Smooth muscle cell (in vitro differentiated cells): ENCODE results near the gene C1orf159. TPM values are rescaled to one million over a fixed set of nuclear protein-coding genes. Genes with fewer than 3 reads are reported as not detected.

Source experiments
- DNase-seq: peaks from one replicate; lab custom pipeline; 2025; ENCODE audit not compliant: unreplicated experiment; lab: John Stamatoyannopoulos, UW
- H2AFZ ChIP-seq: fragments of 200-600 bp; sonication (generic); 2 replicates; pipeline ENCODE4 v1.6.0; 2016; ENCODE audit warnings: antibody characterized with exemption, low read depth, mild to moderate bottlenecking
- H3F3A ChIP-seq: fragments of 200-600 bp; sonication (generic); 2 replicates; pipeline ENCODE4 v1.6.0; 2017; ENCODE audit warnings: antibody characterized with exemption, low read depth
- H3K27ac ChIP-seq: fragments of 200-600 bp; sonication (generic); 2 replicates; pipeline ENCODE4 v1.5.1; 2016; ENCODE audit warnings: low read depth, mild to moderate bottlenecking
- H3K27me3 ChIP-seq: fragments of 200-600 bp; sonication (generic); 2 replicates; pipeline ENCODE4 v1.6.1; 2016; ENCODE audit warnings: low read depth, mild to moderate bottlenecking
- H3K36me3 ChIP-seq: fragments of 200-600 bp; sonication (generic); 2 replicates; pipeline ENCODE4 v1.5.1; 2016; ENCODE audit warnings: low read depth
- H3K4me1 ChIP-seq: fragments of 200-600 bp; sonication (generic); 2 replicates; pipeline ENCODE4 v1.5.1; 2016; ENCODE audit warnings: low read depth
- H3K4me2 ChIP-seq: fragments of 200-600 bp; sonication (generic); 2 replicates; pipeline ENCODE4 v1.6.0; 2016; ENCODE audit warnings: mild to moderate bottlenecking
- H3K4me3 ChIP-seq: fragments of 200-600 bp; sonication (generic); 2 replicates; pipeline ENCODE4 v1.5.1; 2016; ENCODE audit warnings: mild to moderate bottlenecking
- H3K79me2 ChIP-seq: fragments of 200-600 bp; sonication (generic); 2 replicates; pipeline ENCODE4 v1.6.0; 2016; ENCODE audit warnings: low read depth, mild to moderate bottlenecking
- H3K9ac ChIP-seq: fragments of 200-600 bp; sonication (generic); 2 replicates; pipeline ENCODE4 v1.6.0; 2016; ENCODE audit warnings: low read depth
- H3K9me3 ChIP-seq: fragments of 200-600 bp; sonication (generic); replicated peaks from 2 replicates; pipeline ENCODE4 v1.5.1; 2016; ENCODE audit warnings: low read depth
- H4K20me1 ChIP-seq: fragments of 200-600 bp; sonication (generic); 2 replicates; pipeline ENCODE4 v1.6.0; 2016; ENCODE audit warnings: low read depth
- CTCF ChIP-seq: fragments of 200-600 bp; sonication (generic); IDR thresholded peaks from 2 replicates; pipeline ENCODE4 v1.5.1; 2017; ENCODE audit warnings: borderline replicate concordance, mild to moderate bottlenecking, antibody characterized with exemption; ENCODE audit not compliant: insufficient read depth, poor library complexity, severe bottlenecking
- WGBS: methylation state at CpG from one replicate; pipeline ENCODE4 v1.1.7; 2016; ENCODE audit warnings: low lambda C conversion rate; 5-methylcytosine and 5-hydroxymethylcytosine counted together
- polyA plus RNA-seq: library from polyadenylated mRNA; unstranded; fragments of >200 nt; fragmentation: Nextera tagmentation; extraction: Ambion mirVana; gene quantifications from 2 replicates; pipeline ENCODE4 v1.2.1, GENCODE V29; 2016
- total RNA-seq: library from RNA; depleted of rRNA; stranded (reverse); fragments of >200 nt; gene quantifications from 2 replicates; pipeline ENCODE4 v1.2.3, GENCODE V29; 2014

The C1orf159 gene
- total and polyA plus RNA-seq, 2 experiments from 2014 or later, result 20.2 to 24.5 TPM

- no peak overlapping the region for H2AFZ ChIP-seq
- TF ChIP-seq CTCF, result no peak
- no peak for DNase-seq
- peaks cover 37% of the 10 kb centered on the region for H4K20me1 ChIP-seq
- no peak overlapping the region for H3K9ac ChIP-seq
- no peak overlapping the region for H3K4me2 ChIP-seq
- no peaks in the 10 kb centered on the region for H3K9me3 ChIP-seq
- H3K4me3 ChIP-seq, result no peak overlapping the region
- H3F3A ChIP-seq, result no peaks in the 10 kb centered on the region
- H3K27ac ChIP-seq, result no peak overlapping the region
- H3K79me2 ChIP-seq, result no peaks in the 10 kb centered on the region
- peaks cover 7% of the 10 kb centered on the region for H3K27me3 ChIP-seq
- peaks cover 10% of the 10 kb centered on the region for H3K4me1 ChIP-seq
- WGBS, result 98% methylated on average over 32 of the region's 33 CpGs
- no peaks in the 10 kb centered on the region for H3K36me3 ChIP-seq
Observed at GRCh38 chr1:1043921-1044320, 72.0 kb downstream of the C1orf159 start.

GRCh38 chr1:1043411-1043810 is 72.5 kb downstream of the C1orf159 start:
- H3K9me3 ChIP-seq, result no peaks in the 10 kb centered on the region
- H3K4me1 ChIP-seq, result peaks cover 10% of the 10 kb centered on the region
- no peak overlapping the region for H3K4me3 ChIP-seq
- no peak overlapping the region for H3K27ac ChIP-seq
- H3K79me2 ChIP-seq, result no peaks in the 10 kb centered on the region
- H2AFZ ChIP-seq, result no peak overlapping the region
- H4K20me1 ChIP-seq, result peaks cover 42% of the 10 kb centered on the region
- no peaks in the 10 kb centered on the region for H3K36me3 ChIP-seq
- H3F3A ChIP-seq, result no peaks in the 10 kb centered on the region
- DNase-seq, result no peak
- WGBS, result 99% methylated on average over 26 of the region's 27 CpGs
- no peak overlapping the region for H3K9ac ChIP-seq
- TF ChIP-seq CTCF, result no peak
- H3K4me2 ChIP-seq, result no peak overlapping the region
- H3K27me3 ChIP-seq, result peaks cover 8% of the 10 kb centered on the region

- Histone ChIP-seq H3K36me3 (no peaks in the 10 kb centered on the region), H3F3A (no peaks in the 10 kb centered on the region), H3K79me2 (no peaks in the 10 kb centered on the region), H3K27me3 (peaks cover 11% of the 10 kb centered on the region), H3K4me1 (peaks cover 10% of the 10 kb centered on the region), H3K4me3 (no peak overlapping the region), H3K9me3 (no peaks in the 10 kb centered on the region), H3K9ac (no peak overlapping the region), H4K20me1 (peaks cover 48% of the 10 kb centered on the region), H3K27ac (no peak overlapping the region), H3K4me2 (no peak overlapping the region), H2AFZ (no peak overlapping the region)
- WGBS, result 98% methylated on average over 10 of the region's 10 CpGs
- no peak for TF ChIP-seq CTCF
- no peak for DNase-seq
Observed at GRCh38 chr1:1042835-1043234, 73.1 kb downstream of the C1orf159 start.

GRCh38 chr1:1041873-1042272 is 74.0 kb downstream of the C1orf159 start:
- 94% methylated on average over 25 of the region's 25 CpGs for WGBS
- Histone ChIP-seq H3F3A (no peaks in the 10 kb centered on the region), H2AFZ (no peak overlapping the region), H3K4me1 (peaks cover 10% of the 10 kb centered on the region), H3K9me3 (no peaks in the 10 kb centered on the region), H3K79me2 (no peaks in the 10 kb centered on the region), H3K27ac (no peak overlapping the region), H3K4me3 (no peak overlapping the region), H3K4me2 (no peak overlapping the region), H3K36me3 (no peaks in the 10 kb centered on the region), H3K9ac (no peak overlapping the region), H4K20me1 (peaks cover 58% of the 10 kb centered on the region), H3K27me3 (peaks cover 11% of the 10 kb centered on the region)
- no peak for DNase-seq
- TF ChIP-seq CTCF, result no peak
